ENCODE results near the gene STARD13. TPM values are rescaled to one million over a fixed set of nuclear protein-coding genes. Genes with fewer than 3 reads are reported as not detected.

The STARD13 gene
- total and polyA plus RNA-seq, 2 donors from 2014 or later = 5.1 to 37.2 TPM

DNA sequence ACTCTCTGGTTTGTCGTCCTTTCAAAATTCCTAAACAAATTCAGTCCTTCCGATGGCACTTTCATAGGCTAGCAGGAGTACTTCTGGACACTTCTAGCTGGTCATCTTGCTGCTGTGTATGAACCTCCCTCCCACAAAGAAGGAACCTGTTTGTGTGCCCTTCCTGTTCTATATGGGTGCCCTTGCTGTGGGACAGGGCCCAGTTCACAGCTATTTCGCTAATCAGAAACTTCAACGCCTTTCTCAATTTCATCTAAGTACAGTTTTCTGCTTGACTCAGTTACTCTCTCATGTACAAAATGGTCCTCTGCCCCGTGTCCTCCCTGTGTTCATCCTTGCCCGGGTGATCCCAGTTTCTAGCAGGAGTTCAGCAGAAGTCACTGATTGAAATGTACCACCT is 96.1 kb downstream of the STARD13 start:
- Histone ChIP-seq H3K4me3 (ENCODE audit: low read length in 3 of 3) (no peak overlapping the region), H3K36me3 (ENCODE audit: control insufficient read depth in 2 of 3, insufficient read depth in 3 of 3, low read length in 3 of 3) (no peaks in the 10 kb centered on the region), H3K9me3 (ENCODE audit: control insufficient read depth in 2 of 3, insufficient read depth in 1 of 3, low read length in 3 of 3) (no peaks in the 10 kb centered on the region), H3K9ac (ENCODE audit: low read length in 3 of 3) (no peak overlapping the region), H3K27me3 (ENCODE audit: control insufficient read depth, insufficient read depth, low read length) (no peaks in the 10 kb centered on the region), H3K4me1 (ENCODE audit: control insufficient read depth in 2 of 3, insufficient read depth in 2 of 3, low read depth in 1 of 3, low read length in 3 of 3) (peaks cover 7 to 38% (median 38%) of the 10 kb centered on the region in 3 donors), H3K27ac (ENCODE audit: low read depth in 2 of 2, low read length in 2 of 2) (peak overlapping the region; percentile 28 to 66)
- DNase-seq (no peak), FAIRE-seq (no peak)
- TF ChIP-seq, protein P1, sequence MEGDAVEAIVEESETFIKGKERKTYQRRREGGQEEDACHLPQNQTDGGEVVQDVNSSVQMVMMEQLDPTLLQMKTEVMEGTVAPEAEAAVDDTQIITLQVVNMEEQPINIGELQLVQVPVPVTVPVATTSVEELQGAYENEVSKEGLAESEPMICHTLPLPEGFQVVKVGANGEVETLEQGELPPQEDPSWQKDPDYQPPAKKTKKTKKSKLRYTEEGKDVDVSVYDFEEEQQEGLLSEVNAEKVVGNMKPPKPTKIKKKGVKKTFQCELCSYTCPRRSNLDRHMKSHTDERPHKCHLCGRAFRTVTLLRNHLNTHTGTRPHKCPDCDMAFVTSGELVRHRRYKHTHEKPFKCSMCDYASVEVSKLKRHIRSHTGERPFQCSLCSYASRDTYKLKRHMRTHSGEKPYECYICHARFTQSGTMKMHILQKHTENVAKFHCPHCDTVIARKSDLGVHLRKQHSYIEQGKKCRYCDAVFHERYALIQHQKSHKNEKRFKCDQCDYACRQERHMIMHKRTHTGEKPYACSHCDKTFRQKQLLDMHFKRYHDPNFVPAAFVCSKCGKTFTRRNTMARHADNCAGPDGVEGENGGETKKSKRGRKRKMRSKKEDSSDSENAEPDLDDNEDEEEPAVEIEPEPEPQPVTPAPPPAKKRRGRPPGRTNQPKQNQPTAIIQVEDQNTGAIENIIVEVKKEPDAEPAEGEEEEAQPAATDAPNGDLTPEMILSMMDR (IDR thresholded peaks at IDR 0.05; ENCODE audit: borderline replicate concordance, extremely low read depth, insufficient read depth) = no peak
- intact Hi-C loops (cut with DNase I) = no loop called here

DNA sequence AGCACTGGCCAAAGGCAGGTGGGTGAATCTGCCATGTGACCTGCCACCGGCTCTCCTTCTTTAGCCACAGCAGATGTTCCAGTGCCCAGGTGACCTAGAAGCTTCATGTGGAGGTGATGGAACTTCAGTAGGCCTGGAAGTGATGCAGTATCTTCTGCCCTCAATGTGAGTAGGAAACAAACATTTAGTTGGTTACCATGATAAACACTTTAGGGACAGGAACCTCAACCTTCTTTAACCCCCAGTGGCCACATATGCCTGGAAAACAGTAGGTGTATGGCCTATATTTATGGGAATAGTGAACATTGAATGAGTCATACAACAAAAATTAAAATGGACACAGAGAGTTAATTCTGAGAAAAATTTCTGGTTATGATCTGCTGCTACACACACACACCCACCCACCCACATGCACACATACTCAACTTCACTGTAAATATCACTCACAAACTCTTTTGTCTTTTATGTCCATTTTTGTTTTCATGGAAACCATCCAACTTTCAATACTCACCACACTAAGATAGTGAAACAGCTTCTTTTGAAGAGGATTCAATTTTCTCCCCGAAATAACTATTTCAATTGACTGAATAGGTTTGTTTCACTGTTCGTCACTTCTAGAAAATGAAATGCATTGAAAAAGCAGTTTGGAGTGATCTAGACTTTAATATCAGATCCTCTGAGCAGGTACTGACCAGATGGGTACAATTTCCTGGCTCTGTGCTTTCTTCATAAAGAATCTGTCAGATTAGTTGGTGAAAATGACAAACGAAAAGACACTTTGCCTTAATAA is 97.3 kb downstream of the STARD13 start:
- intact Hi-C loops (cut with DNase I) = no loop called here
- TF ChIP-seq, protein P1 (IDR thresholded peaks at IDR 0.05; ENCODE audit: borderline replicate concordance, extremely low read depth, insufficient read depth) = no peak

DNA sequence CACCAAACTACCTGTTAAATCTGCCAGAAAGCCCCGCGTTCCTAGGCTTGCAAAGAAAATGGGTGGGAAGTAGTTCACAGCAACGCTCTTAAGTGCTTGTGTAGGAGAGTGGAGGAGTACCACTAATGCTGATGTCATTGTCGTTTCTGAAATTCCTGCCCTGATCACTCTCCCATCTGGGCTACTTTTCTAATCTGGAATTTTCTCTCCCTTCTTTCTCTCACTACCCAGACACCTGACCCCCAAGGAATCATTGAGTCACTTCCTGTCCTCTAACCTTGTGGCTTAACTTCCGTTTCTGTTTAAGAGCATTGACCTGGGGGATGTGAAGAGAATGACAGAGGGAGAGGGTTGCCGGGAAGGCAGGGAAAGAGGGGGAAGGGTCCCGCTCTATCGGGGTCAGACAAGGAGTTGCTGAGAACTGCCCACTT is 98.7 kb downstream of the STARD13 start:
- H3K4me1 ChIP-seq (ENCODE audit: control insufficient read depth in 2 of 3, insufficient read depth in 2 of 3, low read depth in 1 of 3, low read length in 3 of 3) = peaks cover 5 to 43% (median 37%) of the 10 kb centered on the region in 3 donors
- DNase-seq = peak in 2 of 5 donors; percentile 47 to 78
- H3K4me3 ChIP-seq (ENCODE audit: low read length in 3 of 3) = peak overlapping the region in 1 of 3 donors; percentile 1
- H3K9me3 ChIP-seq (ENCODE audit: control insufficient read depth in 2 of 3, insufficient read depth in 1 of 3, low read length in 3 of 3) = no peaks in the 10 kb centered on the region
- peak overlapping the region; percentile 66 to 83 for H3K27ac ChIP-seq (ENCODE audit: low read depth in 2 of 2, low read length in 2 of 2)
- FAIRE-seq = no peak
- TF ChIP-seq, protein P1 (IDR thresholded peaks at IDR 0.05; ENCODE audit: borderline replicate concordance, extremely low read depth, insufficient read depth) = no peak
- no peaks in the 10 kb centered on the region for H3K27me3 ChIP-seq (ENCODE audit: control insufficient read depth, insufficient read depth, low read length)
- peak overlapping the region in 2 of 3 donors; percentile 7 to 33 for H3K9ac ChIP-seq (ENCODE audit: low read length in 3 of 3)
- no peaks in the 10 kb centered on the region for H3K36me3 ChIP-seq (ENCODE audit: control insufficient read depth in 2 of 3, insufficient read depth in 3 of 3, low read length in 3 of 3)
- intact Hi-C loops (cut with DNase I) = no loop called here

More for the DNA sequence above, 97.3 kb downstream of the STARD13 start:
- DNase-seq = no peak
- FAIRE-seq = no peak
- Histone ChIP-seq H3K9ac (ENCODE audit: low read length in 3 of 3) (no peak overlapping the region), H3K4me3 (ENCODE audit: low read length in 3 of 3) (no peak overlapping the region), H3K27me3 (ENCODE audit: control insufficient read depth, insufficient read depth, low read length) (no peaks in the 10 kb centered on the region), H3K9me3 (ENCODE audit: control insufficient read depth in 2 of 3, insufficient read depth in 1 of 3, low read length in 3 of 3) (no peaks in the 10 kb centered on the region), H3K27ac (ENCODE audit: low read depth in 2 of 2, low read length in 2 of 2) (peak overlapping the region; percentile 16 to 79), H3K36me3 (ENCODE audit: control insufficient read depth in 2 of 3, insufficient read depth in 3 of 3, low read length in 3 of 3) (no peaks in the 10 kb centered on the region), H3K4me1 (ENCODE audit: control insufficient read depth in 2 of 3, insufficient read depth in 2 of 3, low read depth in 1 of 3, low read length in 3 of 3) (peaks cover 5 to 41% (median 37%) of the 10 kb centered on the region in 3 donors)
